HG02610 (cell line): ENCODE measurements around the gene MYLK2.

ENCODE experiments used
- ATAC-seq: cut with Tn5 transposase; IDR thresholded peaks from one replicate; pipeline ENCODE4 v1.9.1; 2021; ENCODE audit warnings: mild to moderate bottlenecking, moderate library complexity; ENCODE audit not compliant: unreplicated experiment

Gene MYLK2

DNA sequence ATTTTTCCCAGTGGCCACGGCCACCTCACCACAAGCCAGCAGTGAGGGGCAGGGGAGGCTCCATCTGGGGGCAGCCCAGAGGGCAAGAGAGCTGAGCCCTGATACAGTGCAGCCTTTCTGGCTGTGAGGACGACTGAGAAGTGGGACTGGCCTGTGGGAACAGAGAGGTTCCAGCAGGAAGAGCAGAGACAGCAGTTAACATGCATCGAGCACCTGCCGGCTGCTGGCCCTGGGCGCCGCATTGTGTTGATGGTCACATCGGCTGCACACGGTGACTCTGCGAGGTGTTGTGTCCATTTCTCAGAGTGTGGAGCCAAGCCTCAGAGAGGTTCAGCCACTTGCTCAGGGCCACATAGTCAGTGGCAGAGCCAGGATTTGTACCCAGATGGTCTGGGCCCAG is 16.4 kb downstream of the MYLK2 start:
- ATAC-seq, result no peak

DNA sequence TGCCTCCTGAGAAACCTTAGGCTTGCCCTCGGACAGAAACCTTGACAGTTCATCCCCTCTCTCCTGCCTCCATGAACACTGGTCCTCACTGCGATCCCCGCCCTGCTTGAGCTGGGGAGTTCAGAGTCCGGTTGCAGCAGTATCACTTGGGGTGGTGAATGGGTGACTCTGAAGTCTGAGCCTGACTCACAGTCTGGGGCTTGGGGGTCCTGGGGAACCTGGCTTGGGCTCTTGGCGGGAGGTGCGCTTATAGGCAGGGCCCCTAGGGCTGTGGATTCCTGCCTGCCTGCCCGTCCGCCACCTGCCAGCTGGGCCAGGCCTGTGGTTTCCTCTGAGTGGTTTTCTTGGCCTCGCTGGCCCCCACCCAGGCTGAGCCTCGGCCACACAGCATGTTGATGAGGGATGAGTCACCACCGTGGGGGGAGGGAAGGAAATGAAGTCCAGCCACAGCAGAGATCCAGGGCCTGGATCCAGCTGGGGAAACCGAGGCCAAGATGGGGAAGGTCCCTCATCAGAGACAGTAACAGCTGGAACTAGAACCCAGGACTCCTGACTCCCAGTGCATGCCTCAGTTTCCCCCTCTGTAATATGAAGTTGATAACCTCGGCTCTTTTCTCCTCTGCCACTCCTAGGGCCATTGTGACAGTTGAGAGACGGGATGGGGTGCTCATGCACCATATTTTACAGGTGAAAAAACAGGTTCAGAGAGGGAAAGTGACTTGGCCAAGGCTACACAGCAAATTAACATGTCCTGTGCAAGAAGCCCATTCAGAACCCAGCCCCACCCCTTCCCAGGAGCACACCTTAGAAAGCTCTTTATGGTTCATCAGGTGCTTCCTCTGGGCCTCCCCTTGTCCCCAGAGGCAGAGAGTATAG is 17.1 kb downstream of the MYLK2 start:
- ATAC-seq, result peak; percentile 73

DNA sequence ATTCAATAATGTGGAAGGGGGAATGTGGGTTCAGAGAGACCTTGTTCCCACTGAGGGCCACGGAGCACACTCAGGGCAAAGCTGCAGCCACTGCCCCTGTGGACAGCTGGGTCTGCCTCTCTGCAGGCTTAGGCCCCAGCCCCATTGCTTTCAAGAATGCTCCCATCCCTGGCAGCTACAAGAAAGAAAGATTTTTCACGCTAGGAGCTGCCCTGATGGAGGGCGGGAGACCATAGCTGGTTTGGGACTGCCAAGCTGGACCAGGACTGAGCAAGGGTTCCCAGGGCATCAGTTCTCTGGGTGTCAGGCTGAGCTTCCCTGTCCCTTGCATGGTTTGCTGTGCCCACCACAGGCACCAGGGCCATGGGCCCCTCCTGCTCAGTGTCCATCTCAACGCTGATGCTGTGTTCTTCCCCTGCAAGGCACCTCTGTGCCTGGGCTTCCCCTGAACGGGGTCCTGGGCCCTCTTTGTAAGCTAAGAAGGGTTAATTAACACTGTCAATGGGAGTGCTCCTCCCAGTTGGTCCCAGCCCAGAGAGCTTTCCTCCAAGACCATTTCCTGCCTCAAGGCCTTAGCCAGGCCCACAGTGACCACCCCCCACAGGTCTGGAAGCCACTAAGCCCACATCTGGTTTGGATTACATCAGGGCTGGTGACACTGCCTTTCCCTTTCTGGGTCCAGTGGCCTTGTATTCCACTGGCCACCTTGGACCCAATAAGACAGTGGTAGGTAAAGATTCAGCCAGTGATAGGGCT is 17.9 kb downstream of the MYLK2 start:
- no peak for ATAC-seq

DNA sequence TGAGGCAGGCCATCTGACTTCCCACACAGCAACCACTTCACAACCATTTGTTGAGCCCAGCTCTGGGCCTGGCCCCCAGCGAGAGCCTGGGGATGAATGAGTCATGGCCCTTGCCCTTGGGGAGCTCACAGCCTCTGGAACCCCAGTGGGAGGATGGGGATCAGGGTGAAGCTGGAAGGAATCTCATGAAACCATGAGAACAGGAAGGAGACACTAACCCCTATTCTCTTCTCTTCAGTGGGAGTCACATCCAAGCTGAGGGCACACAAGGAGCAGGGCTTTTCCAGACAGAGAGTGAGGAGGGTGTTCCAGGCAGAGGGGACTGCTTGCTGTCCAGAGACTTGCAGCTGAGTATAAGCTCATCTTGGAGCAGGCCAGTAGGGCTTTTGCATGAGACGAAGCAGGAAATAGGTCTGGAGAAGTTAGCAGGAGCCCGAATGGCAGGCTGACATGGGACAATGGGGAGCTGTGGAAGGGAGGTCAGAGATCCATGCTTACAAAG is 18.8 kb downstream of the MYLK2 start:
- ATAC-seq, result no peak

DNA sequence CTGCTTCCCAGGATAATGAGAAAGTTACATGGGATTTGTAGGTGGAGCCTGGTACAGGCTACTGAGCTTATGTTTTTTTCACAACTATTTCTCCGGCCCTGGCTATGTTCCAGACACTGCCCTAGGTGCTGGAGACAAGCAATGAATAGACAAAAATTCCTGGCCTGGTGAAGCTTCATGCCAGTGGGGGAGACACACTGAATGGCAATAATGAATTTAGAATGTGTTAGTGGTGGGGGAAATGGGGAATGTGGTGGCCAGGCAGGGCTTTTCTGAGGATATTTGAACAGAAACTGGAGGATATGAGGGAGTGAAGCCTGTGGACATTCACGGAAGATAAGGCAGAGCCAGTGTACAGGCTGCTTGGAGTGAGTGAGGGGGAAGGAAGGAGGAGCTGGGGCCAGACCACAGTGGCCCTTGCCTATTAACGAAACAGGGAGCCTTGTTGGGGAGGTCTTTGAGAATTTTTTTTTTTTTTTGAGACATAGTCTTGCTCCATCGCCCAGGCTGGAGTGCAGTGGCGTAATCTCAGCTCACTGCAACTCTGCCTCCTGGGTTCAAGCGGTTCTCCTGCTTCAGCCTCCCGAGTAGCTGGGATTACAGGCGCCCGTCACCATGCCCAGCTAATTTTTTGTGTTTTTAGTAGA is 19.6 kb downstream of the MYLK2 start:
- ATAC-seq, result no peak

DNA sequence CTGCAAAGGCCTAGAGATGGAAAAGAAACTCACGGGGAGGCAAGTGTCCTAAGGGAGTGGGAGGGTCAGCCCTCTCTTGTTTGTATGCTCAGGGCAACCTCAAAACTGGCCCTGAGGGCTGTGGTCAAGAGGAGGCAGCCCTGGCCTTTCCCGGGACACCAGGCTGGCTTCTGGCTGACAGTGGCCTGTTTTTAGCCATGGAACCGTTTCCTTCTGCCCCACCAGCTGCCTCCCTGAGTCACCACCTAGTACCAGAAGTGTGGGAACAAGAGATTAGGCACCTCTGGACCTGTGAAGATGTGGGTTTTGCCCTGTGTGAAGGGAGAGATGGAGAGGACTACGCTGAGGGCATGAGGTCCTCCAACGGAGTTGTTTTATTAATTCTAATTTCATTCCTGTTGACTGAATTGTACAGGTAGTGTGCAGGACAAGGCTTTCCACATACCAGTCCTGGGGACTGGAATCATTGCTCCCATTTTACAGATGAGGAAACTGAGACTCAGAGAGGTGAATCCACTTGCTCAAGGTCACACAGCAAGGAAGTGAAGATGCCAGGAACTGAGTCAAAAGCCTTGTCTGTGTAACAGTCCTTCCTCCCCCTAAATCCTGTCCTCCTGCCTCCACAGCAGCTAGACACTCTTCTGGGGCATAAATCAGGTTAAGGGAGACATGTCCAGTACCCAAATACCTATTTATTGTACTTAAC is 20.8 kb downstream of the MYLK2 start:
- no peak for ATAC-seq

DNA sequence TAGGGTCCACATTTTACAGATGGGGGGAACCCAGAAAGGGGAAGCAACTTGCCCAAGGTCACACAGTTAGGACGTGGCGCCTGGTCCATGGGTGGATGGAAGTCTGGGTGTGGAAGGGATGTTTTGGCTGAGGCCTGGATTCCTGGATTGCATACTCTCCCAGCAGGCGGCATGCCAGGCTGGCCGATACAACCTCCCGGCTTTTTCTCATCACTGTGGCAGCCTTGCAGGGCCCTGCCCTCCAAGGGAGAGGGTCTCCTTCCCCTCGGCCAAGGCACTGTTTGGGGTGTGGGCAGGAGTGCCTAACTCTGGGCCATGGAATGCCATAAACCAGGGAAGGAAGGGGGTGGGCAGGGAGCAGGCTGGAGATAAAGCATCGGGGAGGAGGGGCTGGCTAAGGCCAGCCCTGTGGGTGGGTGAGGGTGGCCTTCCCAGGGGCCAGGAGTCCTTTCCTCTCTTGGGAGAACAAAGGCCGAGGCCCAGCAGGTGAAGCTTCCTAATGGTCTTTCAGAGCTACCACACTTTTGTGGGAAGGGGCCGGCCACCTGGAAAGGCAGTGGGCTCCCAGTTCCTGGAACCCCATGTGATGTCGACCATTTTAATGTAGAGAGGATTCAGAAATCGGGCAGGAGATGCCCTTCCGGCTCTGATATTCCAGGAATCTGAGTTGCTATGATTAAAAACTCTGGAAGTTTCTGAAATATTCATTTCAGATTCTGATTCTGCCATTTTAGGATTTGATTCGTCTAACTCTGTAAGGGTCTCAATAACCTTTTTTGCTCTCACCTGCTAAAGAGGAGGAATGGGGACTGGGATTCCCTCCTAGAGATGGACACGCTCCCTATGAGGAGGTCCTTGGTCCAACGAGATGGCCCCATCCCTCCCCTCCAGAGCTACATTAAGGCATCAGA is 22.0 kb downstream of the MYLK2 start:
- no peak for ATAC-seq

DNA sequence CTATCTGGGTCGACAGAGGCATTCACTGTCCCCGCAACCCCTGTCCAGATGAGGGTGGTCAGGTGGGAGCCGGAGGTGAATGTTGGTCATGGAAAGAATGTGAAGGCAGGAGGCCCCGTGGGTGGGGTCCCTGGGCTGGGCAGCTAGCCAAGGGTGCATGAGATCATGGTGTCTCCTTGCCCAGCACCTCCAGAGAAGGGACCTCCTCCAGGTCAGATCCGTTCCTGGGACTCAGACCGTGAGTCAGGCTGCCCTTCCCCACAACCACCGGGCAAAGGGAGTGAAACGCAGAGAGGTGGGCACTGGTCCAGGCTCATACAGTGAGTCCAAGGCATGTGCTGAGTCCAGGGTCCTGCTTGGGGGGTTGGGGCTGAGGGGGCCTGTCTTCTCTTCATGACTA is 22.8 kb downstream of the MYLK2 start:
- no peak for ATAC-seq

DNA sequence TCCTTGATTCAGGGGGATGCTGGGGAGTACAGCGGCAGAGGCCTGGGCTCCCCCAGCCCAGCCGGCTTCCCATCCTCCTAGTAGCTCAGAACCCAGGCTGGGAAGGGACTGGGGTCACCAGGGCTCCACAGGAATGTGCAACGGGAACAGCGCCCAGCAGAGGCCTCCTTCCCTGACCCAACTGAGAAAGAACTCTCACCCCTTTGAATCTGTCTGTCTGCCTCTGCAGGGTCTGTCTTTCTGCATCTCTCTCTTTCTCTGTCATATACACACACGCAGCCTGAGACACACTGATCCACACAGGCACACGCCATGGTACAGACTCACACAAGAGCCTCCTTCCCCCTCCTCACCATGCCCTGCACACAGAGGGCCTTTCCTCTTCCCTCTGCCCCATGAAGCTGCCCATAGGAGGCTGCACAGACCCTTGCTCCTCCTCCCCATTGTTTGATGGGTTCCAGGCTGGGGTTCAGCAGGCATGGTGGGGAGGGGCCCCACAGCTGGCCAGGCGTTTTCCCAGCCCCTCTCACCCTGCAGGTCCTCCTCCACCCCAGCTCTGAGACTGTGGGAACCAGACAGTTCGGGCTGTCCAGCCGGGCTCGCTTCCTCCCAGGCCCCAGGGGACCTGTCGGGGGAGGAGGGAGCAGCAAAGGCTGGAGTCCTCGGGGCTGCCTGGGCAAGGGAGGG is 23.5 kb downstream of the MYLK2 start:
- ATAC-seq, result no peak

DNA sequence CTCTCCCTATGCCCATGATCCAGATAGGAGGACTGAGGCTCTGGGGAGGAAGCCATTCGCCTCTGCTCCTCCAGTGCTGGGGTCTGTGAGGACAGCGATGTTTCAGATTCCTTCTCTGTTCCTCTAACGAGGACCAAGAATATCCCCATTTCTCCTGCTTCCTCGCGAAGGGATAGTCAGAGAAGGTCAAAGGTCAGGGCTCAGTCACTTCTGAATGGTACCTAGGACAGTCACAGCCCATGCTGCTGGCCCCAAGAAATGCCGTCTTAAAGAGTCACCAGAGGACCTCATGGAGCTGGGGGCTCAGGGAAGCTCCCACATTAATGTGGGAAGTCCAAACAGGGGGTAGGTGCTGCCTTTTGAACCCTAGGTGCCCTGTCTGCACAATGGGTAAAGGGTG is 24.1 kb downstream of the MYLK2 start:
- ATAC-seq, result no peak

DNA sequence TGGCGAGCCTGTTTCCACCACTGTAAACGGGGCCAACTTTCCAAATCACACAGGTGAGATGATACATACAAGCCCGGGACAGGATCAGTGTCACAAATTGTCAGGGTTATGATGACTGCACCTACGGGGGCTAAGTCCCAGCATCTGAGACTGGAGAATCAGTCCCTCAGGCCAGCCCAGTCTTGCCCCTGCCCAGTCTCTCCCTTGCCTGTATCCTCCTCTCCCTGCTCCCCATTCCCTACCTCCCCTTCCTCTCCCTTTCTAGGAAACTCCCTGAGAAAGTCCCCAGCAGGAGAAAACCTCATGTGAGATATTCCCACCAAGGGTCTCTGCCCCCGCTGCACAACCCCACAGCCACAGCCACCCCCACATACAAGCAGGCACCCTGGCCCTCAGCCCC is 24.7 kb downstream of the MYLK2 start:
- no peak for ATAC-seq

DNA sequence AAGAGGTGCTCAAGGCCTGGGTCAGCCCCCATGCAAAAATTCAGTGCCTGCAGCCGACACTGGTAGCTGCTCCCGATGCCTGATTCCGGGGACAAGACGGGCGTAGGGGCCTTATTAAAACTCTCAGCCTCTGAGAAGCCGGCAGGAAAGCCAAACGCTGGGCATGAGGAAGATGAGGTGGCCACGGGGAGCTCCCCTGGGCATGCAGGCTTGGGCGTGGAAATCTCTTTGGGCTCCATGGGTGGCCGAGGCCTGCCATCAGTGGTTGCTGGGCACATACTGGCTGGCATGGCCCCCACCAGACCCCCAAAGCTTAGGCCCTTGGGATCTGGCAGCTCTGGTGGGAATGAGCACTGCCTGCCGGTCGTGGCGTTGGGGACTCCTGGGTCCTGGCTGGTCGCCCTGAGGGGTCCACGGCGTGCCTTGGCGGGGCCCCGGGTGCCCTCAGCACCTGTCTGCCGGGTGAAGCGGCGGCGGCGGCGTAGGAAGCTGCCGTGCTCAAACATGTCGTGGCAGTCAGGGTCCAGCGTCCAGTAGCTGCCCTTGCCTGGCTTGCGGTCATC is 25.7 kb downstream of the MYLK2 start:
- no peak for ATAC-seq

DNA sequence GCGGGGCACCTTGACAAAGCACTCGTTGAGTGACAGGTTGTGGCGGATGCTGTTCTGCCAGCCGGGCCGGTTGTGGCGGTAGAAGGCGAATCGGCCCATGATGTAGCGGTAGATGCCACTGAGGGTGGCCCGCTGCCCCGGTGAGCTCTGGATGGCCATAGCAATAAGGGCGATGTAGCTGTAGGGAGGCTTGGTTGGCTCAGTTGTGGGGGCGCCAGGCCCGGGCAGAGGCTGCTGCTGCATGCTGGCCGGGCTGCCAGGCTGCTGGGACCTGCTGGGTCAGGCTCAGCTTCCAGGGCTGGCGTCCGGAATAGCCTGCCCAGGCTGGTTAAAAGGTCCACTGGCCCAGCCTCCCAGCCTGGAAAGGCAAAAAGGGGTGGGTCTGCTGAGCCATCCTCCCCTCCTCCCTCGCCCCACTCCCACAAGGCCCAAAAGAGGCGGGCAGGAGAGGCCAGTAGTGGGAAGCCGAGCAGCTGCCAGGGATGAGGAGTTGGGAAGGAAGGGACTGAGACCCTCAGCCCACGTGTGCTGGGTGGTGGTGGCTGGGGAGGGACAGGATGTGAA is 26.2 kb downstream of the MYLK2 start, which contains the start of gene FOXS1:
TSS of gene FOXS1 (minus strand) at position 305 of the 564 bp plus-strand sequence. CDS start at position 243, 62 bp downstream.
- no peak for ATAC-seq

DNA sequence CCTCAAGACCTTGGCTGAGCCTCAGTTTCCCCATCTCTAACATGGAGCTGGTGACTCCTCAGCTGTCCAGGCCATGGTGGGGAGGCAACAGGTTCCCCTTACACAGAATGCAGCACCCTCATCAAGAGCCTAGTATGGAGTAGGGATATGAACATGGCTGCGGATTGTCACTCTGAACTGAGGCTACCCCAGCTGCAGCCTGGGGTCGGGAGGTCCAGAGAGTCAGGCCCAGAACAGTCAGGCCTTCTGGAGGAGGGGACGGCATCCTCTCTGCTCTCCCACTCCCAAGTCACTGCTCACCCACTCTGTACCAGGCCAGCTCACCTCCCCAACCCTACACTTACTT is 27.6 kb downstream of the MYLK2 start:
- ATAC-seq, result no peak

DNA sequence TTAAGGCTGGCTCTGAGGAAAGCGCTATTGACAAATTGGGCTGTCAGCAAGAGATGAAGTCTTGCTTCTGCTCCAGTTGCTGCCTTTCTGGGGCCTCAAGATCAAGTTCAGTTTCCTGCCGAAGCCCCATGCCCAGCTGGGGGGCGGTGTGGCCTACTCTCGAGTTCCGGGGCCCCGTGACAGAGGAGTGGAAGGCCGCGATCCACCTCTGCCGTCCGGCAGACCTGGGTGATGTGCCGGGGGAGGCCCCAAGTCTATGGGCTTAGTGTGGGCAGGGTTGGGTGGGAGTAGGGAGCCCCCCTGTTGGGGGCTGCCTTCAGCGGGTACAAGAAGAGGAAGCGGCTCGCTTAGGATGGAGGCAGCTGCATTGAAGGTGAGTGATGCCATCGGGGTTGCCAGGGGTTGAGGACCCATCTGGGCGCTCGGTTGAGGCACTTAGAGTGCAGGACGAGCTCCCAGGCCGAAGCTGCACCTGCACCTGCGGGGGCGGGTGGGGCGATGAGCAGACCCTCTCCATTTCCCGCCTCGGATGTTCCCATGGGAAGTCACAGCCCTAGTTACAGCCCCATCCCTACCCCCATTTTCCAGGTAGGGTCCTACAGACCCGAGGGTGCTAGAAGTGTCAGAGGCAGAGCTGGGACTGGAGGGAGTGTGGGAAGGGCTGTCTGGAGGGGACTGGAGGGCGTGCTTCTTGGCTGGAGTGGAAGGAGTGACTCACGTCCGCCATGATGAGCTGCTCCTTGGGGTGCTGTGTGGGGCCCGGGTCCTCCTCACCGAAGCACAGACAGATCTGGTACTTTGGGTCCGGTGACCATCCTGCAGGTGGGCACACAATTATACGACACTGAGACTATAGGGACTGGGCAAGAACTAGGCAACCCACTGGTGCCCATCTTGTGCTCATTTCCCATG is 29.2 kb downstream of the MYLK2 start:
- no peak for ATAC-seq

DNA sequence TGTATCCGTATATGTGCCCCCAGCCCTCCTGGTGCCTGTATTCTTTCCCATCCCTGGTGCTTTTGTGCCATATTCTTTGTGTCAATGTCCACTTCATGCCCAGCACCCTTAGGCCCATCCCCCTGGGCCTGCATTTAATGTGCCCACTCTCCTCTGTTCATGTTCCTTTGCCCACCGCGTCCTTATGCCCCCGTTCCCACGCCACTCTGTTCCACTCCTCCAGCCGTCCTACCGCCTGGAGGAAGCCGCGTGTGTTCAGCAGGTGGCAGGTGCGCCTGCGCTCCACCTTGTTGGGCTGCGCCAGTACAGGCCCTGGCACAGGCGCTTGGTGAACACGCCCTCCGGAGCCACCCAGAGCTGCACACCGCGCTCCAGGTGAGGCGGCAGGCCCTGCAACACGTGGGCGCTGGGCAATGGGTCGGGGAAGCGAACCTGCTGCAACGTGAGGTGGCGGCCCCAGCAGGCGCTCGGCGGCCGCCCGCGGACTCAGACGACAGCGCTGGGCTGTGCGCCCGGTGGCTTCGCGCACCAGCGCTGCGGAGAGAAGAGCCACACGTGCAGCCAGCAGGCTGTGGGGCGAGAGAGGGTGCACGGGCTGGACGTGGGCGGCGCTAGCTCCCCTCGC is 30.3 kb downstream of the MYLK2 start:
- no peak for ATAC-seq
